NT2/D1 (cell line): ENCODE data around the gene TNFRSF11A.

Experiments used
- DNase-seq: peaks from one replicate; pipeline ENCODE4 v3.0.0-alpha.2; 2011; ENCODE audit warnings: low read depth, low spot score
- H3K27me3 ChIP-seq: 2 replicates; pipeline ENCODE4 v1.6.0; 2011; ENCODE audit warnings: mild to moderate bottlenecking; ENCODE audit not compliant: insufficient read length, insufficient read depth
- H3K36me3 ChIP-seq: 2 replicates; pipeline ENCODE4 v1.6.1; 2011; ENCODE audit warnings: mild to moderate bottlenecking, low read length, mixed read lengths; ENCODE audit not compliant: insufficient read depth, insufficient read length
- H3K4me1 ChIP-seq: 2 replicates; pipeline ENCODE4 v1.5.1; 2011; ENCODE audit not compliant: insufficient read depth, insufficient read length
- H3K4me3 ChIP-seq: 2 replicates; pipeline ENCODE4 v1.5.1; 2011; ENCODE audit warnings: low read depth; ENCODE audit not compliant: insufficient read length
- H3K9ac ChIP-seq: 2 replicates; pipeline ENCODE4 v1.6.0; 2011; ENCODE audit warnings: low read depth; ENCODE audit not compliant: insufficient read length
- H3K9me3 ChIP-seq: 2 replicates; pipeline ENCODE4 v1.5.1; 2011; ENCODE audit warnings: mild to moderate bottlenecking, low read length; ENCODE audit not compliant: insufficient read depth
- SUZ12 ChIP-seq: IDR thresholded peaks from 2 replicates; pipeline ENCODE4 v1.6.1; 2011; ENCODE audit not compliant: insufficient read length, insufficient read depth; ENCODE audit errors: extremely low read depth
- YY1 ChIP-seq: IDR thresholded peaks from 2 replicates; pipeline ENCODE4 v1.6.1; 2011; ENCODE audit not compliant: insufficient read length, insufficient read depth
- ZNF274 ChIP-seq: IDR thresholded peaks from 2 replicates; pipeline ENCODE4 v1.6.1; 2011; ENCODE audit warnings: mild to moderate bottlenecking, low read depth, low read length

The TNFRSF11A gene

DNA sequence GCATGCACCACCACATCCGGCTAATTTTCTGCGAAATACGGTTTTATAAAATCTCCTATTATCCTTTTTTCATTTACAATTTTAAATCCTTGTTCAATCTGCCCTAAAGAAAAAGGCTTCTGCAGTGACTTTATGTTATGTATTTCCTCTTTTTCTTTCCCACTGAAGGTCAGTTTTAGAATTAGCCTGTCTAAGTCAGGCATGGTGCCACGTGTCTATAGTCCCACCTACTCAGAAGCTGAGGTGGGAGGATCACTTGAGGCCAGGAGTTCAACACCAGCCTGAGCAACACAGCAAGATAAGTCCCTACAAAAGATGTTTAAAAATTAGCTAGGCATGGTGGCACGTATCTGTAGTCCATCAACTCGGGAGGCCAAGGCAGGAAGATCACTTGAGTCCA is 39.8 kb upstream of the TNFRSF11A start:
- Histone ChIP-seq H3K4me1 (no peaks in the 10 kb centered on the region), H3K36me3 (peaks cover 12% of the 10 kb centered on the region), H3K4me3 (no peak overlapping the region), H3K9ac (no peak overlapping the region), H3K9me3 (no peaks in the 10 kb centered on the region), H3K27me3 (no peaks in the 10 kb centered on the region)
- TF ChIP-seq YY1: no peak
- TF ChIP-seq SUZ12: no peak
- TF ChIP-seq ZNF274: no peak
- DNase-seq: no peak

DNA sequence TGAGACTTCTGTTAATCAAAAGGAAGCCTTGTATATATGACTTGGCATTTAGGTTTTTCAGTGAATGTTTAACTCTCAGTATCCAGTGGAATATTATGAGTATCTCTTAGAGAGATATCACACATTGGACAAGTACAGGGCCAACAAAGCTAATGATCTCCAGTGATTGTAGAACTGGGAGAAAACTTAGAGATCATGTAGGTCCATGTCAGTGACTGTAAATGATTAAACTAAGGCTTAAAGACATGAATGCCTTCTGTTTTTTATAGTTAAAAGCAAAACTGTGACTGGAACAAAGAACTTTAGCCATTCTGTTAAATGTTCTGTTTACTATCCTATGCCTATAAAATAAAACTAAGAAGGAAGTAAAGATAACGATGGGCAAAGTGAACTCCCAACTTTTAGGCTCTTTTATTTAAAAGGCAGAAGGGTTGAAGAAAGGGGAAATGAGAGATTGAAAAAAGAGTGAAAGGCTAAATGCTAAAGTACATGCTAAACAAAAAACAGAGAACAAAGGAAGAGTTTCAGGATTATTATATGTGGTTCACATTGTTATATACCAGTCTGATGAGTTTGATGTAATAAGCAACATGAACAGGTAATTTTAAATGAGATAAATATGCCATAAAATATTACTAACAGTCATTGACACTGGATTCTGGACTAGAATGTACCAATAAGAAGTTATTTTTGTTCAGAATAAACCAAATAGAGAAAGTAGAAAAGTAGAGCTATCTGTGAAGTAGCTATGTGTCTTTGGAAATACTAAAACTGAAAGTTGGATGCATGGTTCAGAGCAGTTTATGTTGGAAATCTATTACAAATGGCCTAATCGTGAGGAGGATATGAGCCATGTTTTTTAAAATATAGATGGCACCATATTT is 37.1 kb upstream of the TNFRSF11A start:
- no peak for DNase-seq
- H3K4me3 ChIP-seq: no peak overlapping the region
- H3K27me3 ChIP-seq: no peaks in the 10 kb centered on the region
- no peak for TF ChIP-seq YY1
- TF ChIP-seq SUZ12: no peak
- no peak for TF ChIP-seq ZNF274
- H3K36me3 ChIP-seq: peaks cover 23% of the 10 kb centered on the region
- no peaks in the 10 kb centered on the region for H3K9me3 ChIP-seq
- no peaks in the 10 kb centered on the region for H3K4me1 ChIP-seq
- no peak overlapping the region for H3K9ac ChIP-seq

DNA sequence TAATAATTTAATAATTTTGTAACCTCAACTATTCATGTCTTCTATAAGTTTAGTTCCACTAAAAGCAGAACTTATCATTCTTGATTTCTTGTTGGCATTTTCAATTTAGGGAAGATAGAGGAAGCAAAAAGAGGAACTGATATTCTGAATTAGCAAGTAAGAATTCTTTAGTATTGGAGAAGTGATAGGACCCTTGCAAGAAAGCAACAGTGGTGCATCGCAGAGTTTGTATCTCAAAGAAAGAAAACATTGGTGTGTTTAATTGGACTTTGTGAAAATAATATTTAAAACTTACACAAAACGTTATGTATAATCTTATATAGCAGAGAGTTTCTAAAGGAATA is 36.5 kb upstream of the TNFRSF11A start:
- Histone ChIP-seq H3K4me1 (no peaks in the 10 kb centered on the region), H3K9me3 (no peaks in the 10 kb centered on the region), H3K9ac (no peak overlapping the region), H3K4me3 (no peak overlapping the region), H3K36me3 (peaks cover 24% of the 10 kb centered on the region), H3K27me3 (no peaks in the 10 kb centered on the region)
- no peak for DNase-seq
- no peak for TF ChIP-seq SUZ12
- TF ChIP-seq ZNF274: no peak
- TF ChIP-seq YY1: no peak

DNA sequence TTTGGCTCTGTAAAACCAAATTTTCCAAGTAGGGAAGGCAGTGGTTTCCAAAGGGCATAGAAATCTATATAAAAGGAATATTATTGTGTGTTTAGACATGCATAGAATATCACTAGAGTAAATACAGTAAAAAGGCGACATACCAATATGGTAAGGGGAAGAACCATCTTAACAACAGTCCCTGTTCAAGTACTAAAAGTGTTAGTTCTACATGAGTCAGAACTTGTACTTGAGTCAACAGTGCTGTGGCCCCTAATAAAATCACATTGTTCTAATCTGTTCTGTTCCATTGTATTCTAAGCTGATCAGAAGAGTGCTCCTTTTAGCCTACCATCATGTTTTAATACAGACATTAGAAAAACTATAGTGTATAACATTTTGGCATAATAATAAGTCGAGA is 36.1 kb upstream of the TNFRSF11A start:
- Histone ChIP-seq H3K27me3 (no peaks in the 10 kb centered on the region), H3K36me3 (peaks cover 22% of the 10 kb centered on the region), H3K9me3 (no peaks in the 10 kb centered on the region), H3K9ac (no peak overlapping the region), H3K4me3 (no peak overlapping the region), H3K4me1 (no peaks in the 10 kb centered on the region)
- TF ChIP-seq ZNF274: no peak
- no peak for TF ChIP-seq SUZ12
- no peak for TF ChIP-seq YY1
- DNase-seq: no peak

DNA sequence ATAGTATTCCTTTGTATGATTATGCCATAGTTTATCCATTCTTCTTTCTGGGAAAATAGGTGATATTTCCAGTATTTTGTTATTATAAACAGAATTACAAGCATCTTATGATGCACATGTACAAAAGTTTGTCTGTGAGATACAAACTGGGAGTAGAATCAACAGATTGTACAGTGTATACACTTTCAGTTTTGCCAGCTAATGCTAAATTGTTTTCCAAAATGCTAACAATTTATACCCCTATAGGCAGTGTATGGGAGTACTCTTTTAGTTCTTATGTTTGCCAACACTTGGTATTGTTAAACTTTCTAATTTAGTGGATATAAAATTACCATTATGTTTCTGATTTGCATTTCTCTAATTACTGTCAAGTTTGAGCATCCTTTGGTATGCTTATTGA is 31.0 kb upstream of the TNFRSF11A start:
- H3K4me3 ChIP-seq: no peak overlapping the region
- H3K9ac ChIP-seq: no peak overlapping the region
- TF ChIP-seq SUZ12: no peak
- H3K27me3 ChIP-seq: no peaks in the 10 kb centered on the region
- no peak for DNase-seq
- H3K4me1 ChIP-seq: no peaks in the 10 kb centered on the region
- no peaks in the 10 kb centered on the region for H3K9me3 ChIP-seq
- peaks cover 14% of the 10 kb centered on the region for H3K36me3 ChIP-seq

DNA sequence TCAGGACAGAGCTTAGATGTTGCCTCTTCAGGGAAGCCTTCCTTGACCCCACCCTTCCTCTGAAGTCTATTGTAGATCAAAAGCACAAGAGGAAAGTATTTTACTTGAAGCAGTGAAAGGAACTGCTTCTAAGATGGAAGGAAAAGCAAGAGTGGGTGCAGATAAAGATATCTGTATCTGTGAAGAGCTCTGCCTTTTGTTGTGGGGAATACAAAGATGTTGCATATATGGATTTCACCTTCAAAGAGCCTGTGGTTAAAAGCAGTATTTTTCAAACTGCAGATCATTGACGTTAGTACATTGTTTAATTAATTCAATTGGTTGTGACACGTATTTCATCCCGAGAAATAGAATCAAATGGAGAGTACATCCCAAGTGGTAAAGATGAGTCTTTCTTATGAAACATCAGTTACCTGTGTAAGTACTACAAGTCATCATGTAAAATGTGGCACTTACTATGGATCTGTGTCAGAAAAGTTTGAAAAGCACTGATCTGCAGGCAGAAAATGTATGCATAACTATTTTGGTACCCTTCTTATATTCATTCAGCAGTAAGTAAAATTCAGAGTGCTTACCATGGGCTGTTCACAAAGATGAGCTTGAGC is 24.6 kb upstream of the TNFRSF11A start:
- H3K9ac ChIP-seq: no peak overlapping the region
- DNase-seq: no peak
- peaks cover 18% of the 10 kb centered on the region for H3K36me3 ChIP-seq
- TF ChIP-seq YY1 (no peak), SUZ12 (no peak), ZNF274 (no peak)
- no peaks in the 10 kb centered on the region for H3K9me3 ChIP-seq
- H3K4me3 ChIP-seq: no peak overlapping the region
- H3K4me1 ChIP-seq: no peaks in the 10 kb centered on the region
- no peaks in the 10 kb centered on the region for H3K27me3 ChIP-seq

DNA sequence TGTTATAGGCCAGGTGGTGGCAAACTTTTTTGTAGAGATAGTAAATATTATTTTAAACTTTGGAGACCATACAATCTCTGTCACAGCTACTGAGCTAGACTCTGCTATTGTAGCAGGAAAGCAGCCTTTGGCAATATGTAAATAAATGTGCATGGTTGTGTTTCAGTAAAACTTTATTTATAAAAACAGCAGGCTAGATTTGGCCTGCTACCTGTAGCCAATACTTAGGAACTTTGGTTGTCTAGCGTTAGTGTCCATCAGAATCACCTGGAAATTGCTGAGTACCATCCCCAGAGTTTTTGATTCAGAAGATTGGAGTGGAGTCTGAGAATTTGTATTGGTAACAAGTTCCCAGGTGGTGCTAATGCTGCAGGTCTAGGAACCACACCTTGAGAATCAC is 23.8 kb upstream of the TNFRSF11A start:
- no peaks in the 10 kb centered on the region for H3K9me3 ChIP-seq
- TF ChIP-seq YY1 (no peak), ZNF274 (no peak), SUZ12 (no peak)
- no peak overlapping the region for H3K9ac ChIP-seq
- DNase-seq: no peak
- H3K36me3 ChIP-seq: peaks cover 19% of the 10 kb centered on the region
- no peaks in the 10 kb centered on the region for H3K4me1 ChIP-seq
- no peaks in the 10 kb centered on the region for H3K27me3 ChIP-seq
- H3K4me3 ChIP-seq: no peak overlapping the region
